GM21381 (cell line): ENCODE data around the gene LYSMD2.

ENCODE experiments used
- ATAC-seq: cut with Tn5 transposase; IDR thresholded peaks from one replicate; pipeline ENCODE4 v1.9.1; 2021; ENCODE audit warnings: mild to moderate bottlenecking, moderate library complexity; ENCODE audit not compliant: unreplicated experiment

LYSMD2 gene

GRCh38 chr15:51677021-51677420 is 60.4 kb downstream of the LYSMD2 start:
- ATAC-seq = no peak

GRCh38 chr15:51675234-51675633 is 62.2 kb downstream of the LYSMD2 start:
- no peak for ATAC-seq
